HepG2 (cell line): ENCODE measurements around the gene KITLG. TPM values are rescaled to one million over a fixed set of nuclear protein-coding genes. Genes with fewer than 3 reads are reported as not detected.

Source experiments
- ATAC-seq: fragments of 200-7000 bp; cut with Tn5 transposase; 3 replicates; pipeline ENCODE4 v1.9.1; 2020; ENCODE audit warnings: mild to moderate bottlenecking, moderate library complexity
- BruUV-seq: library from RNA; stranded (reverse); fragments of 400-500 nt; replicated peaks from 2 replicates; lab custom pipeline; 2021; lab: Mats Ljungman, UMichigan
- CTCF ChIA-PET: fragments of 300-600 bp; formaldehyde crosslinking; extraction: SDS; loops from one replicate; lab custom pipeline; 2021; ENCODE audit warnings: low total read pairs, inconsistent platforms, low intra/inter-chr PET ratio; lab: Yijun Ruan, JAX
- POLR2A ChIA-PET: fragments of 350-600 bp; sonication (Branson Sonifier 250); formaldehyde crosslinking; loops from one replicate; lab custom pipeline; 2020; ENCODE audit warnings: antibody characterized with exemption, inconsistent platforms; lab: Yijun Ruan, JAX
- DNase-seq: peaks from one replicate; pipeline ENCODE4 v3.0.0-alpha.2; 2015; ENCODE audit warnings: low spot score
- FAIRE-seq: peaks from 3 replicates; lab custom pipeline; 2011; peaks lifted over from hg19 to GRCh38; lab: Jason Lieb, UNC
- H2AFZ ChIP-seq: one replicate; pipeline ENCODE4 v1.6.1; 2011; ENCODE audit warnings: low read length, inconsistent platforms
- H3K27ac ChIP-seq: fragments of 300-600 bp; 3 replicates; pipeline ENCODE4 v1.8.0; 2011; ENCODE audit warnings: mixed run types, mild to moderate bottlenecking, mixed read lengths, low read length, inconsistent platforms; ENCODE audit not compliant: insufficient read depth; ENCODE audit errors: extremely low read length
- H3K27me3 ChIP-seq, 2 experiments: fragments of 200-600 bp in 1 of 2; 2 replicates in 1 of 2; 3 replicates in 1 of 2; pipeline versions ENCODE4 v1.6.0 to v1.8.0; 2011; ENCODE audit warnings: low read length in 2 of 2, mild to moderate bottlenecking in 2 of 2, moderate library complexity in 2 of 2, inconsistent platforms in 1 of 2; ENCODE audit not compliant: insufficient read depth in 2 of 2, control insufficient read depth in 1 of 2
- H3K36me3 ChIP-seq, 2 experiments: fragments of 200-600 bp in 1 of 2; replicated peaks in 1 of 2; 2 replicates in 1 of 2; 3 replicates in 1 of 2; pipeline versions ENCODE4 v1.5.1 to v1.8.0; 2011; ENCODE audit warnings: low read length in 2 of 2, inconsistent platforms in 1 of 2; ENCODE audit not compliant: insufficient read depth in 2 of 2, control insufficient read depth in 1 of 2
- H3K4me1 ChIP-seq: 2 replicates; pipeline ENCODE4 v1.5.1; 2012; ENCODE audit warnings: low read length, inconsistent platforms; ENCODE audit not compliant: insufficient read depth
- H3K4me2 ChIP-seq: 2 replicates; pipeline ENCODE4 v1.6.0; 2011; ENCODE audit warnings: low read depth, low read length, inconsistent platforms
- H3K4me3 ChIP-seq, 3 experiments: fragments of 200-600 bp in 1 of 3; sonication (generic), shearing (Covaris generic) in 1 of 3; replicated peaks in 1 of 3; 2 replicates each; pipeline ENCODE4 v1.5.1; 2011 to 2016; ENCODE audit warnings: low read length in 3 of 3, inconsistent platforms in 2 of 3, low read depth in 2 of 3, mild to moderate bottlenecking in 2 of 3, control low read depth in 1 of 3, mixed read lengths in 1 of 3; ENCODE audit not compliant: insufficient read depth in 1 of 3
- H3K79me2 ChIP-seq: one replicate; pipeline ENCODE4 v1.6.1; 2011; ENCODE audit warnings: low read length, inconsistent platforms; ENCODE audit not compliant: insufficient read depth
- H3K9ac ChIP-seq: 2 replicates; pipeline ENCODE4 v1.6.0; 2011; ENCODE audit warnings: mild to moderate bottlenecking, low read depth, low read length, inconsistent platforms; ENCODE audit not compliant: insufficient read depth
- H3K9me3 ChIP-seq: 2 replicates; pipeline ENCODE4 v1.5.1; 2012; ENCODE audit warnings: mild to moderate bottlenecking, low read length
- H4K20me1 ChIP-seq: 2 replicates; pipeline ENCODE4 v1.6.0; 2011; ENCODE audit warnings: inconsistent platforms, mild to moderate bottlenecking, low read length, moderate library complexity; ENCODE audit not compliant: insufficient read depth
- ATRX ChIP-seq: sonication (generic); formaldehyde crosslinking; IDR thresholded peaks from 2 replicates; pipeline ENCODE4 v1.4.0; 2020; ENCODE audit warnings: missing genetic modification reagents, borderline replicate concordance
- HNF4A ChIP-seq: sonication (generic); formaldehyde crosslinking; IDR thresholded peaks from 2 replicates; pipeline ENCODE4 v1.4.0; 2020; ENCODE audit warnings: missing genetic modification reagents
- ISL2 ChIP-seq: sonication (generic); formaldehyde crosslinking; IDR thresholded peaks from 2 replicates; pipeline ENCODE4 v1.5.0; 2020; ENCODE audit warnings: missing genetic modification reagents
- RBFOX2 ChIP-seq: fragments of 200-400 bp; formaldehyde crosslinking; IDR thresholded peaks from 2 replicates; pipeline ENCODE4 v1.6.1; 2017; ENCODE audit warnings: low read depth, mild to moderate bottlenecking, low read length
- SALL1 ChIP-seq: sonication (generic); formaldehyde crosslinking; IDR thresholded peaks from 2 replicates; pipeline ENCODE4 v1.8.0; 2022; ENCODE audit warnings: mild to moderate bottlenecking, missing genetic modification reagents
- STAG1 ChIP-seq: sonication (generic); formaldehyde crosslinking; IDR thresholded peaks from 2 replicates; pipeline ENCODE4 v1.4.0; 2020; ENCODE audit warnings: missing genetic modification reagents
- ZFP41 ChIP-seq: sonication (generic); formaldehyde crosslinking; IDR thresholded peaks from 2 replicates; pipeline ENCODE4 v1.4.0; 2020; ENCODE audit warnings: mild to moderate bottlenecking, missing genetic modification reagents, borderline replicate concordance
- ZKSCAN1 ChIP-seq: fragments of 150-350 bp; IDR thresholded peaks from 2 replicates; pipeline ENCODE4 v1.6.1; 2014; ENCODE audit warnings: low read length
- ZNF232 ChIP-seq: sonication (generic); formaldehyde crosslinking; IDR thresholded peaks from 2 replicates; pipeline ENCODE4 v1.4.0; 2020; ENCODE audit warnings: missing genetic modification reagents, borderline replicate concordance
- ZNF362 ChIP-seq: sonication (generic); formaldehyde crosslinking; IDR thresholded peaks from 2 replicates; pipeline ENCODE4 v1.4.0; 2020; ENCODE audit warnings: missing genetic modification reagents, mild to moderate bottlenecking, borderline replicate concordance
- ZNF431 ChIP-seq: sonication (generic); formaldehyde crosslinking; IDR thresholded peaks from 2 replicates; pipeline ENCODE4 v1.9.0; 2022; ENCODE audit warnings: missing genetic modification reagents, low read depth, mild to moderate bottlenecking, borderline replicate concordance
- WGBS: methylation state at CpG from one replicate; pipeline ENCODE4 v1.1.6; 2017; ENCODE audit warnings: low lambda C conversion rate; 5-methylcytosine and 5-hydroxymethylcytosine counted together
- in situ Hi-C: cut with HindIII; loops from 2 replicates; pipeline ENCODE4 v1.10.0; 2017; ENCODE audit warnings: low pct_unique_long_range_greater_than_20kb; ENCODE audit not compliant: extremely low pct_ligation_motif_present
- intact Hi-C: fragments of 100-400 bp; cut with micrococcal nuclease; formaldehyde crosslinking; loops from one replicate; pipeline ENCODE4 v1.10.0; 2022; ENCODE audit not compliant: unreplicated experiment
- polyA plus RNA-seq, 8 experiments: library from polyadenylated mRNA; depleted of rRNA in 3 of 8; stranded (reverse) in 7 of 8; unstranded in 1 of 8; fragments of >200 nt; fragmentation: Illumina TruSeq in 4 of 8; extraction: Trizol in 4 of 8; gene quantifications; 2 replicates each; pipeline versions ENCODE4 v1.2.1 to v1.2.3, GENCODE V29; 2011 to 2016; ENCODE audit warnings: low read depth in 4 of 8, missing spikeins in 1 of 8, mixed read lengths in 1 of 8; ENCODE audit not compliant: insufficient read depth in 1 of 8
- total RNA-seq, 5 experiments: library from RNA; depleted of rRNA; stranded (reverse); fragments of >200 nt; fragmentation: Illumina TruSeq; extraction: Trizol; gene quantifications; 2 replicates each; pipeline ENCODE4 v1.2.3, GENCODE V29; 2016; ENCODE audit warnings: low read depth in 1 of 5
- TF ChIP-seq, protein P1 (sequence below): sonication (generic); formaldehyde crosslinking; IDR thresholded peaks from 2 replicates; pipeline ENCODE4 v1.5.0; 2020; ENCODE audit warnings: mild to moderate bottlenecking, missing genetic modification reagents, borderline replicate concordance
- TF ChIP-seq, protein P2 (sequence below): sonication (generic); formaldehyde crosslinking; IDR thresholded peaks from 2 replicates; pipeline ENCODE4 v1.4.0; 2020; ENCODE audit warnings: missing genetic modification reagents

KITLG gene
- total and polyA plus RNA-seq, 2 of the 13 experiments (the other 11 are each of a cell fraction or from before 2014, with no cell fraction given) = 0.66 to 4.3 TPM

- 0 out of 5 replicates have a peak, but pooled peaks cover 0 to 3% of the 10 kb centered on the region in 2 experiments for H3K36me3 ChIP-seq
- no peaks in the 10 kb centered on the region for H3K4me1 ChIP-seq
- no peaks in the 10 kb centered on the region for H4K20me1 ChIP-seq
- no peaks in the 10 kb centered on the region for H3K9me3 ChIP-seq
- no TSS peak for BruUV-seq
- H3K9ac ChIP-seq = no peak overlapping the region
- FAIRE-seq (no peak), DNase-seq (no peak), ATAC-seq (no peak)
- intact Hi-C loops = no loop called here
- in situ Hi-C loops = no loop called here
- WGBS = 75% methylated on average over 2 of the region's 2 CpGs
- ChIA-PET POLR2A (no interaction called here), CTCF (no interaction called here)
- H3K79me2 ChIP-seq = no peaks in the 10 kb centered on the region
- H3K27ac ChIP-seq = no peak overlapping the region
- no peak overlapping the region for H3K4me2 ChIP-seq
- H3K4me3 ChIP-seq = no peak overlapping the region
- H2AFZ ChIP-seq = no peak overlapping the region
- H3K27me3 ChIP-seq = no peaks in the 10 kb centered on the region
- TF ChIP-seq SALL1 (CRISPR knock-in tag) (no peak), ZFP41 (CRISPR knock-in tag) (no peak), ZNF232 (CRISPR knock-in tag) (no peak), ISL2 (CRISPR knock-in tag) (no peak), STAG1 (no peak), HNF4A (CRISPR knock-in tag) (no peak), ZKSCAN1 (no peak), RBFOX2 (no peak), ZNF362 (CRISPR knock-in tag) (no peak), ZNF431 (CRISPR knock-in tag) (no peak), ATRX (CRISPR knock-in tag) (no peak)
- TF ChIP-seq, protein P1, sequence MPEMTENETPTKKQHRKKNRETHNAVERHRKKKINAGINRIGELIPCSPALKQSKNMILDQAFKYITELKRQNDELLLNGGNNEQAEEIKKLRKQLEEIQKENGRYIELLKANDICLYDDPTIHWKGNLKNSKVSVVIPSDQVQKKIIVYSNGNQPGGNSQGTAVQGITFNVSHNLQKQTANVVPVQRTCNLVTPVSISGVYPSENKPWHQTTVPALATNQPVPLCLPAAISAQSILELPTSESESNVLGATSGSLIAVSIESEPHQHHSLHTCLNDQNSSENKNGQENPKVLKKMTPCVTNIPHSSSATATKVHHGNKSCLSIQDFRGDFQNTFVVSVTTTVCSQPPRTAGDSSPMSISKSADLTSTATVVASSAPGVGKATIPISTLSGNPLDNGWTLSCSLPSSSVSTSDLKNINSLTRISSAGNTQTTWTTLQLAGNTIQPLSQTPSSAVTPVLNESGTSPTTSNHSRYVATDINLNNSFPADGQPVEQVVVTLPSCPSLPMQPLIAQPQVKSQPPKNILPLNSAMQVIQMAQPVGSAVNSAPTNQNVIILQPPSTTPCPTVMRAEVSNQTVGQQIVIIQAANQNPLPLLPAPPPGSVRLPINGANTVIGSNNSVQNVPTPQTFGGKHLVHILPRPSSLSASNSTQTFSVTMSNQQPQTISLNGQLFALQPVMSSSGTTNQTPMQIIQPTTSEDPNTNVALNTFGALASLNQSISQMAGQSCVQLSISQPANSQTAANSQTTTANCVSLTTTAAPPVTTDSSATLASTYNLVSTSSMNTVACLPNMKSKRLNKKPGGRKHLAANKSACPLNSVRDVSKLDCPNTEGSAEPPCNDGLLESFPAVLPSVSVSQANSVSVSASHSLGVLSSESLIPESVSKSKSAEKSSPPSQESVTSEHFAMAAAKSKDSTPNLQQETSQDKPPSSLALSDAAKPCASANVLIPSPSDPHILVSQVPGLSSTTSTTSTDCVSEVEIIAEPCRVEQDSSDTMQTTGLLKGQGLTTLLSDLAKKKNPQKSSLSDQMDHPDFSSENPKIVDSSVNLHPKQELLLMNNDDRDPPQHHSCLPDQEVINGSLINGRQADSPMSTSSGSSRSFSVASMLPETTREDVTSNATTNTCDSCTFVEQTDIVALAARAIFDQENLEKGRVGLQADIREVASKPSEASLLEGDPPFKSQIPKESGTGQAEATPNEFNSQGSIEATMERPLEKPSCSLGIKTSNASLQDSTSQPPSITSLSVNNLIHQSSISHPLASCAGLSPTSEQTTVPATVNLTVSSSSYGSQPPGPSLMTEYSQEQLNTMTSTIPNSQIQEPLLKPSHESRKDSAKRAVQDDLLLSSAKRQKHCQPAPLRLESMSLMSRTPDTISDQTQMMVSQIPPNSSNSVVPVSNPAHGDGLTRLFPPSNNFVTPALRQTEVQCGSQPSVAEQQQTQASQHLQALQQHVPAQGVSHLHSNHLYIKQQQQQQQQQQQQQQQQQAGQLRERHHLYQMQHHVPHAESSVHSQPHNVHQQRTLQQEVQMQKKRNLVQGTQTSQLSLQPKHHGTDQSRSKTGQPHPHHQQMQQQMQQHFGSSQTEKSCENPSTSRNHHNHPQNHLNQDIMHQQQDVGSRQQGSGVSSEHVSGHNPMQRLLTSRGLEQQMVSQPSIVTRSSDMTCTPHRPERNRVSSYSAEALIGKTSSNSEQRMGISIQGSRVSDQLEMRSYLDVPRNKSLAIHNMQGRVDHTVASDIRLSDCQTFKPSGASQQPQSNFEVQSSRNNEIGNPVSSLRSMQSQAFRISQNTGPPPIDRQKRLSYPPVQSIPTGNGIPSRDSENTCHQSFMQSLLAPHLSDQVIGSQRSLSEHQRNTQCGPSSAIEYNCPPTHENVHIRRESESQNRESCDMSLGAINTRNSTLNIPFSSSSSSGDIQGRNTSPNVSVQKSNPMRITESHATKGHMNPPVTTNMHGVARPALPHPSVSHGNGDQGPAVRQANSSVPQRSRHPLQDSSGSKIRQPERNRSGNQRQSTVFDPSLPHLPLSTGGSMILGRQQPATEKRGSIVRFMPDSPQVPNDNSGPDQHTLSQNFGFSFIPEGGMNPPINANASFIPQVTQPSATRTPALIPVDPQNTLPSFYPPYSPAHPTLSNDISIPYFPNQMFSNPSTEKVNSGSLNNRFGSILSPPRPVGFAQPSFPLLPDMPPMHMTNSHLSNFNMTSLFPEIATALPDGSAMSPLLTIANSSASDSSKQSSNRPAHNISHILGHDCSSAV (CRISPR knock-in tag) = no peak
- TF ChIP-seq, protein P2, sequence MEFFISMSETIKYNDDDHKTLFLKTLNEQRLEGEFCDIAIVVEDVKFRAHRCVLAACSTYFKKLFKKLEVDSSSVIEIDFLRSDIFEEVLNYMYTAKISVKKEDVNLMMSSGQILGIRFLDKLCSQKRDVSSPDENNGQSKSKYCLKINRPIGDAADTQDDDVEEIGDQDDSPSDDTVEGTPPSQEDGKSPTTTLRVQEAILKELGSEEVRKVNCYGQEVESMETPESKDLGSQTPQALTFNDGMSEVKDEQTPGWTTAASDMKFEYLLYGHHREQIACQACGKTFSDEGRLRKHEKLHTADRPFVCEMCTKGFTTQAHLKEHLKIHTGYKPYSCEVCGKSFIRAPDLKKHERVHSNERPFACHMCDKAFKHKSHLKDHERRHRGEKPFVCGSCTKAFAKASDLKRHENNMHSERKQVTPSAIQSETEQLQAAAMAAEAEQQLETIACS (CRISPR knock-in tag) = no peak
These were observed 74.6 kb downstream of the KITLG start for GRCh38 chr12:88505696-88506095.
